HG03097 (cell line): ENCODE measurements around the gene POLR1H.
"Not testable (repeated sequence)": the region's sequence is repeated elsewhere in the genome, so short reads cannot be mapped to it uniquely, and the experiment has no call there.

Experiments
- ATAC-seq: cut with Tn5 transposase; IDR thresholded peaks from one replicate; pipeline ENCODE4 v1.9.1; 2021; ENCODE audit not compliant: unreplicated experiment, low FRiP score

POLR1H gene

DNA sequence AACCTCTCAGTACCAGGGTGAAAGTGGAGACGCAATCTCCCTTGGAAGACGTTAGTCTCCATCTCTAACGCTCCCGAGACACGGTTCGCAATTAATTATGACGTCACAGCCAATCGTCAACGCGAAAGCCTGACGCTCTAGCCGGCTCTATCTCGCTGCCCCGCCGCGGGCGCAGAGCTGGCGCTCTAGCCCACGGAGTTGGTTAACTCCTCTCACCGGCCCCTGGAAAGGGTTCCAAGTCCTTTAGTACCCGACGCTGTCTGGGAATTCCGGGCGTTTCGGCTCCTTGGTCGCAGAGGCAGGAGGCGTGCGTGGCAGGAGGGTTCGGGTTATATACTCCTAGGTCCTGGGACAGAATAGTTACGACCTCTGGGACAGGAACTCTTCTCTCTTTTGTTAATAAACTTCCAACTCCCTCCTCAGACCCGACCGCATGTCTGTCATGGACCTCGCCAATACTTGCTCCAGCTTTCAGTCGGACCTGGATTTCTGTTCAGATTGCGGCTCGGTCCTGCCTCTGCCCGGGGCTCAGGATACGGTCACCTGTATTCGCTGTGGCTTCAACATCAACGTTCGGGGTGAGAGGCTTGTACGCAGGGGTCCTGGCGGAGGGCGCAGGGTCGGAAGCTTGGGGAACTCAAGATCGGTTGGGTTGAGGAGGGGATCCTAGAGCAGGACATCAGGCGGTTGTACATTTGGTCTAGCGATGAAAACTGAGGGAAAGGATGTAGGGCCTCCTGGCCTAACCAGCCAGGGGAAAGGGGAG lies at the start of gene POLR1H:
Gene POLR1H, plus strand, starts transcription at position 174 of the 766 bp plus-strand sequence. Its CDS starts 260 bp downstream, at position 434.
- peak; percentile 62 for ATAC-seq

- no peak for ATAC-seq
These were observed 47.7 kb upstream of the POLR1H start for GRCh38 chr6:30013291-30013922.

- no peak for ATAC-seq
These were observed 41.2 kb upstream of the POLR1H start for GRCh38 chr6:30019819-30020218.

- ATAC-seq = no peak
These were observed 40.4 kb upstream of the POLR1H start for GRCh38 chr6:30020626-30021025.

DNA sequence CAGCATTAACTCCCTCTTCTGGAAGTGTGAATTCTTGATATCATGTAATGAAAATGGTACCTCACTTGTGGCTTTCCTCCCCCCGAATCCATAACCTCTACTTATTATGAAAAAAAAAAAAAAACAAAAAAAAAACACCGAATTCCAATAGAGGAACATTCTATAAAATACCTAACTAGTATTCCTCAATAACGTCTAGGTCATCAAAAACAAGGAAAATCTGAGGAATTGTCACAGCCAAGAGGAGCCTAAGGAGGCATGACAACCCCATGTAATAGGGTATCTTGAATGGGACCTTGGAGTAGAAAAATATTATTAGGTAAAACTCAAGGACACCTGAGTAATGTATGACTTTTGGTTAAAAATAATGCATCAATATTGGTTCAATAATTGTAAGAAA lies 38.9 kb upstream of the POLR1H start:
- ATAC-seq = no peak

DNA sequence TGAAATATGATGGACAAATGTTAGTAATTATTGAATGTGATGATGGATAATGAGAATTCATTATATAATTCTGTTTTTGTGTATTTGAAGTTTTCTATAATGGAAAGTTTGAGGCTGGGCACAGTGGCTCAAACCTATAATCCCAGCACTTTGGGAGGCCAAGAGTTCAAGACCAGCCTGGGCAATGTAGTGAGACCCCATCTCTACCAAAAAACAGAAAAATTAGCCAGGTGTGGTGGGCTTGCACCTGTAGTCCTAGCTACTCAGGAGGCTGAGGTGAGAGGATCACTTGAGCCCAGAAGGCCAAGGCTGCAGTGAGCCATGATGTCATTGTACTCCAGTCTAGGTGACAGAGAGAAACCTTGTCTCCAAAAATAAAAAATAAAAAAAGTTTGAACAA lies 38.4 kb upstream of the POLR1H start:
- not testable (repeated sequence) for ATAC-seq

- ATAC-seq = no peak
These were observed 35.9 kb upstream of the POLR1H start for GRCh38 chr6:30025186-30025585.

DNA sequence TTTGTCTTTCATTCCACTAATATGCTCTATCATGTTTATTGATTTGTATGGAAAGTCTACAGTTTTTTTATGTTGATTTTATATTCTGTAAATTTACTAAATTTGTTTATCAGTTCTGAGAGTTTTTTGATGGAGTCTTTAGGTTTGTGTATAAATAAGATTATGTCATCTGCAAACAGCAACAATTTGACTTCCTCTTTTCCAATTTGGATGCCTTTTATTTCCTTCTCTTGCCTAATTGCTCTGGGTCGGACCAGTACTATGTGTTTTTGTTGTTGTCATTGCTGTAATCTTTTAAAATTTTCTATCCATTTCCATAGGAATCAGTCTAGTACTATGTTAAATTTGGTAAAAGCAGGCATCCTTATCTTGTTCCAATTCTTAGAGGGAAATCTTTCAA lies 31.5 kb upstream of the POLR1H start:
- ATAC-seq = no peak

- no peak for ATAC-seq
These were observed 29.7 kb upstream of the POLR1H start for GRCh38 chr6:30031381-30031780.

DNA sequence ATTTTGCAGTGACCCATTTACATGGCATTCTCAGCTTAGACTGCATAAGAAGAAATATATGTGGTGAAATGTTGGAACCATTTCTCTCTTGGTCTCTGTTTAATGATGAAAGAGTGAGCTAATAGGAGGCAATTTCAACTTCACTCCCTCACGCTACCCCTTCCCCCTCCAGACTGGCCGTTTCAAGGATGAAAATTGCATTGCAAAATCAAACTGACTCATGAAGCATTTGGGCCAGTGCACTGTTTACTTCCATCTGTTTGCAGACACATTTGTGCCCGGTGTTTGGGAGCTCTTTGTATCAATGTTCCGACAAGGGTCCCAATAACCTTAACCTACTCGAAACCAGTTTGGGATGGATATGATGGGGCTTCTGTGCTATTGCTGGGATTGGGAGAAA lies 27.6 kb upstream of the POLR1H start:
- ATAC-seq = not testable (repeated sequence)

DNA sequence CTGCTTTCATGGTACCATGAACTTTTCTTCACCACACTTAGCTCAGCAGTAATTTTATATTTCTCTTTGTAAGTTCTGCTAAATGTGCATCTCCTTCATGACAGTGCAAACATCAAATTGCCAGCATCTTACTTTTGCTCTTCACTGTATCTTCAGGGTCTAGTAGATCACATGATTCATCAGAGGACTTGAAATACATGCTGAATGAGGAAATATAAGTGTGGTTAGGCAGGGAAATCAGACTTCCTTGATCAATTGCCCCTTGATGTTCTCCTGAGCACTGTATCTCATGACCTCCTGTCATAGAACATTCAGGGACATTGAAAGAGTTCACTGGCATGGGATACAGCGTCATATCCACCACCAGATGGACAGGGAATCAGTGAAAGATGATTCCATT lies 25.3 kb upstream of the POLR1H start:
- no peak for ATAC-seq

DNA sequence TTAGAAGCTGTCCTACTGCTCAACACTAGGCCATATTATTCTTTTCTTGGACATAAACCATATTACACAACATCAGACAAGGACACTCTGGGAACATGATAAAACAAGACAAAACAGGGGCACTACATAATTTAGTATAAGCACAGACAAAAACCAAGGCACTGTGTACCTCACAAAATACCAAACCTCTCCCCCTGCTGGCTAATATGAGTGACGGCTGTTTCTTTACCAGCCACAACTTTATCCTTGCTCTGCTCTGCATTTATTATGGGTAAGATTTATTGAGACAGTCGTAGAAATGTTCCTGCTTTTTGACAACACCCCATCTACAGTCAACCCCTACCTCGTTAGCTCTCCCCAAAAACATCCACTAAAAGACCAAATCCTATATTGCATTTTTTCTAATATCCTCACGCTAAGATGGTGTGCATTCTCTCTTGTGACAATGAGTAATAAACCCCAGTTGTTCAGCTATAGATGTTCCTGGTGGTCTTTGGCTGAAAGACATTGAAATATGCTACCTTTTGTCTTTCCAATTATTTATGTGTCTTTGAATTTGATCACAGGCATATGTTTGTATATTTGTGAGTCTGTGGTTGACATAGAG lies 23.8 kb upstream of the POLR1H start:
- no peak for ATAC-seq

GRCh38 chr6:30041221-30041620 lies 19.8 kb upstream of the POLR1H start:
- ATAC-seq = no peak

DNA sequence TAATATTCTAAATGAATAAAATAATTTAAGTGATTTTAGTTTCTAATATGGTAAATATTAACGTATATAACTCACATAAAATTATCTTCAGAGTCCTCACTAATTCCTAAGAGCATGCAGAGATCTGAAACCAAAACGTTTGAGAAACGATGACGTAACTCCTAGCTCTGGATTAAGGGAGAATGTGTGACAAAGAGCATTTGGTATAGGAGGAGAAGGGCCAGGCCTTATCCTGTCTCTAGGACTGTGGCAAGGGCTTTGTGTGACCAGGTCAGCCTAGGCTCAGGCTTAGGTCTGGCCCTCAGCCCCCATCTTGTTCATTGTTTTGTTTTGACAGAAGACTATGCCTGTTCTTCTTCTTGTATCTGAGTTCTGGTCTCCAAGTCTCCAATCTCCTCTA lies 19.2 kb upstream of the POLR1H start:
- ATAC-seq = no peak

DNA sequence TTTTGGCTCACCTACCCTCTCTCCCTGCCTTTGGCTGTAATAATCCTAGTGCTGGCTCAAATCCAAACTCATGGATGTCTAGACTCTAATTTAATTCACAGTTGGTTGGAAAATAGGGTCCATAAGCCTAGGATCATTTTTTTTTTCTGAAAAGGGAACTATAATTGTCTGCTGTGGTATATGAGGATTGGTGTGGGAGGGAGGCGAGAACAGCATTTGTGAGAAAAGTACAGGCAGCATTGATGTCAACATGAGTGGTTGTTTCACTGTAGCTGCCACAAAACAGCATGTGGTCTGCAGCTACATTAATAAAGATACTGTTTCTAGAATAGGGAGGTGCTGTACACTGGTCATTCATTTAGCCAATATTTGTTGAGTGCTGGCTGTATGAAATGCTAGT lies 18.6 kb upstream of the POLR1H start:
- ATAC-seq = no peak

DNA sequence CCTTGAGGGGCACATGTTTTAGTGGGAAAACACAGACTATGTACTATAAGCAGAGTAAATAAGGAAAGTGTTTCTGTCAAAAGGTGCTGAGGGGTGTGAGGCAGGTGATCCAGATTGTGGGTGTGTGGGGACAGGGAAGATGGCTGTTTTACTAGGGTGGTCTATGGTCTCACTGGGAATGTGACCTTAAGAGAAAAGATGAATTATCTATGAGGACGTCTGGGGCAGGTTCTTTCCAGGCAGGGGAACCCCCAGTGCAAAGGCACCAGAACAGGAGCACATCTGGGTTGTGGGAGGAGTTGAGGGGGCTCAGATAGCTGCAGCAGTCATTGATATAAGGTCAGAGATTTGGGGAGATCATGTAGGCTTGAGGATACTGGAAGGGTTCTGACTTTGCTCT lies 18.2 kb upstream of the POLR1H start:
- no peak for ATAC-seq

DNA sequence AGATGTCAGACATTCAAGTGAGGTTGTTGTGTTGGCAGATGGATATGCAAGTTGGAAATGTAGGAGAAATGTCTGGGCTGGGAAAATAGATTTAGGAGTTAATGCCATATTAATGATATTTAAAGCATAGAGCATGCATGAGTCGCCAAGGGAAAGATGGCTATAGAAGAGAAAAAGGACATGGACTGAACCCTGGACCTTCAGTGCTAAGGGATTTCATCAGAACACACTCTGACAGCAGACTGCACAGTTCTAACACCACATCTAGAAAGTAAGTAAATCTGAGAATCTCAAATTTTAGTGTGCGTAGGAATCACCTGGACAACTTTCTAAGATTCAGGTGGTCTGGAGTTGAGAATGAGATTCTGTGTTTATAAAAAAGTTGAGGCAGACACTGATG lies 17.3 kb upstream of the POLR1H start:
- no peak for ATAC-seq

DNA sequence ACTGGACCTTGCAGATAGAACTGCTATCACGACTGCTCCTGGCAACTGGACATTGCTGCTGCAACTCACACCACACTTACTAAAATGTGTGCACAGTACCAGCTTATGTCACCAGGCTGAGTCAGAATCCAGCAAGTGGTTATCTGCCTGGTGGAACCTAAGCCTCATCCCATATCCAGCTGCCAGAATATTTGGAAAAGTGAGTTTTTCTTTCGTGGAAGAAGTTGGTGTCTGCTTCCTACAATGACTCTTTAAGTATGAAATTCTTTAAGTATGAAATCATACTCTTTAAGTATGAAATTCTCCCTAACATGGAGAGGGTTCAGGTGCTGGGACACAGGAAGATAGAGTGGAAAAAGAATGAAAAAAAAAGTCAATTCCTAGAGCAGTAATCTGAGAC lies 16.4 kb upstream of the POLR1H start:
- ATAC-seq = no peak

DNA sequence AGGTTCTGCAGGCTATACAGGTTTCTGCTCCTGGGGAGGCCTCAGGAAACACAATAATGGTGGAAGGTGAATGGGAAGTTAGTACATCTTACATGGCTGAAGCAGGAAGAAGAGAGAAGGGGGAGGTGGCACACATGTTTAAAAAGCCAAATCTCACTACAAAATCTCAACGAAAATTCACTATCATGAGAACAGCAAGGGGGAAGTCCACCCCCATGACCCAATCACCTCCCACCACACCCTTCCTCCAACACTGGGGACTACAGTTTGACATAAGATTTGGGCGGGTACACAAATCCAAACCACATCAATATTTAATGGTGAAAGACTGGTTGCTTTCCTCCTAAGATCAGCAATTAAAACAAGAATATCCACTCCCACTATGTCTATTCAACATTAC lies 13.8 kb upstream of the POLR1H start:
- no peak for ATAC-seq

DNA sequence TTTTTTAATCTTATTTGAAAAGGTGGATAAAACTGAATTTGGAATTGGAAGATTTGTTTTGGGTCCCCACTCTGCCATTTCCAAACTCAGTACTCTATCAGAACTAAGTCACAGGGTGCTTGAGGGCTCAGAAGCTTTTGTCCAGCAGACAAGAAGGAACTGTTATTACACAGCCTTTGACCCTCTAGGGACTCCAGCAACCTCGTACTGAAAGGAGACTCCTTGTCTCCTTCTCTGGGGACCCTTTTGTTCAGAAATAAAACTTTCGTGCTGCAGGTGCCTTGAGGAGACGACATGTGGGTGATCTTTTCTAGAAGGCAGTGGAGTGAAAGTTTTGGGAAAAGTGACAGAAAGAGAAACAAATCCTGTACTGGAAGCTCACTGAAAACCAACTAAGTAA lies 7.4 kb upstream of the POLR1H start:
- ATAC-seq = no peak

- no peak for ATAC-seq
These were observed 5.6 kb upstream of the POLR1H start for GRCh38 chr6:30055513-30055912.

- ATAC-seq = peak; percentile 8
These were observed 416 bp upstream of the POLR1H start for GRCh38 chr6:30060606-30061091.
